Measurements from ENCODE around the gene KLHL8. TPM values are rescaled to one million over a fixed set of nuclear protein-coding genes. Genes with fewer than 3 reads are reported as not detected.
A peak's percentile ranks its signal among the peaks of the same experiment; 100 is the strongest.
"Not testable (repeated sequence)": the region's sequence is repeated elsewhere in the genome, so short reads cannot be mapped to it uniquely, and the experiment has no call there.

The KLHL8 gene
- total RNA-seq, 1 donor from 2014 or later: 11.5 TPM

GRCh38 chr4:87224141-87224923, 3.9 kb upstream of the KLHL8 start:
- TF ChIP-seq CTCF (IDR thresholded peaks at IDR 0.05): no peak
- peaks cover 3% of the 10 kb centered on the region for H3K4me1 Mint-ChIP-seq (ENCODE audit: unreplicated experiment)
- H3K27ac Mint-ChIP-seq (ENCODE audit: unreplicated experiment): no peak overlapping the region
- H3K9me3 Mint-ChIP-seq (ENCODE audit: unreplicated experiment): no peaks in the 10 kb centered on the region
- no peak for DNase-seq (ENCODE audit: extremely low spot score, unreplicated experiment)
- no peaks in the 10 kb centered on the region for H3K36me3 Mint-ChIP-seq (ENCODE audit: unreplicated experiment)
- no peak overlapping the region for H3K4me3 Mint-ChIP-seq (ENCODE audit: unreplicated experiment)
- H3K27me3 Mint-ChIP-seq (ENCODE audit: unreplicated experiment): no peaks in the 10 kb centered on the region

GRCh38 chr4:87219632-87220093, 755 bp downstream of the KLHL8 start:
- Mint-ChIP-seq H3K36me3 (ENCODE audit: unreplicated experiment) (no peaks in the 10 kb centered on the region), H3K4me3 (ENCODE audit: unreplicated experiment) (peak overlapping the region; percentile 78), H3K27me3 (ENCODE audit: unreplicated experiment) (no peaks in the 10 kb centered on the region), H3K4me1 (ENCODE audit: unreplicated experiment) (peaks cover 9% of the 10 kb centered on the region), H3K9me3 (ENCODE audit: unreplicated experiment) (no peaks in the 10 kb centered on the region), H3K27ac (ENCODE audit: unreplicated experiment) (peak overlapping the region; percentile 86)
- no peak for DNase-seq (ENCODE audit: extremely low spot score, unreplicated experiment)
- peak; percentile 51 for TF ChIP-seq CTCF (IDR thresholded peaks at IDR 0.05)

- not testable (repeated sequence) for H3K4me3 Mint-ChIP-seq (ENCODE audit: unreplicated experiment)
Measured at GRCh38 chr4:87217235-87217763, 3.1 kb downstream of the KLHL8 start.

GRCh38 chr4:87216469-87216868, 3.9 kb downstream of the KLHL8 start:
- H3K27me3 Mint-ChIP-seq (ENCODE audit: unreplicated experiment): no peaks in the 10 kb centered on the region
- no peak for TF ChIP-seq CTCF (IDR thresholded peaks at IDR 0.05)
- no peak overlapping the region for H3K27ac Mint-ChIP-seq (ENCODE audit: unreplicated experiment)
- no peak for DNase-seq (ENCODE audit: extremely low spot score, unreplicated experiment)
- no peaks in the 10 kb centered on the region for H3K36me3 Mint-ChIP-seq (ENCODE audit: unreplicated experiment)
- H3K4me3 Mint-ChIP-seq (ENCODE audit: unreplicated experiment): no peak overlapping the region
- H3K4me1 Mint-ChIP-seq (ENCODE audit: unreplicated experiment): peaks cover 19% of the 10 kb centered on the region
- H3K9me3 Mint-ChIP-seq (ENCODE audit: unreplicated experiment): no peaks in the 10 kb centered on the region

More at GRCh38 chr4:87217235-87217763, 3.1 kb downstream of the KLHL8 start:
- peaks cover 15% of the 10 kb centered on the region for H3K4me1 Mint-ChIP-seq (ENCODE audit: unreplicated experiment)
- H3K36me3 Mint-ChIP-seq (ENCODE audit: unreplicated experiment); H3K27me3 Mint-ChIP-seq (ENCODE audit: unreplicated experiment); DNase-seq (ENCODE audit: extremely low spot score, unreplicated experiment); H3K9me3 Mint-ChIP-seq (ENCODE audit: unreplicated experiment); H3K27ac Mint-ChIP-seq (ENCODE audit: unreplicated experiment): not testable (repeated sequence)

- Mint-ChIP-seq H3K9me3 (ENCODE audit: unreplicated experiment) (no peaks in the 10 kb centered on the region), H3K27ac (ENCODE audit: unreplicated experiment) (no peak overlapping the region), H3K4me3 (ENCODE audit: unreplicated experiment) (no peak overlapping the region), H3K36me3 (ENCODE audit: unreplicated experiment) (no peaks in the 10 kb centered on the region), H3K27me3 (ENCODE audit: unreplicated experiment) (no peaks in the 10 kb centered on the region), H3K4me1 (ENCODE audit: unreplicated experiment) (peaks cover 21% of the 10 kb centered on the region)
- DNase-seq (ENCODE audit: extremely low spot score, unreplicated experiment): no peak
- no peak for TF ChIP-seq CTCF (IDR thresholded peaks at IDR 0.05)
Measured at GRCh38 chr4:87213421-87214075, 6.9 kb downstream of the KLHL8 start.
